Measurements from ENCODE around the gene PSME1.

The PSME1 gene

DNA sequence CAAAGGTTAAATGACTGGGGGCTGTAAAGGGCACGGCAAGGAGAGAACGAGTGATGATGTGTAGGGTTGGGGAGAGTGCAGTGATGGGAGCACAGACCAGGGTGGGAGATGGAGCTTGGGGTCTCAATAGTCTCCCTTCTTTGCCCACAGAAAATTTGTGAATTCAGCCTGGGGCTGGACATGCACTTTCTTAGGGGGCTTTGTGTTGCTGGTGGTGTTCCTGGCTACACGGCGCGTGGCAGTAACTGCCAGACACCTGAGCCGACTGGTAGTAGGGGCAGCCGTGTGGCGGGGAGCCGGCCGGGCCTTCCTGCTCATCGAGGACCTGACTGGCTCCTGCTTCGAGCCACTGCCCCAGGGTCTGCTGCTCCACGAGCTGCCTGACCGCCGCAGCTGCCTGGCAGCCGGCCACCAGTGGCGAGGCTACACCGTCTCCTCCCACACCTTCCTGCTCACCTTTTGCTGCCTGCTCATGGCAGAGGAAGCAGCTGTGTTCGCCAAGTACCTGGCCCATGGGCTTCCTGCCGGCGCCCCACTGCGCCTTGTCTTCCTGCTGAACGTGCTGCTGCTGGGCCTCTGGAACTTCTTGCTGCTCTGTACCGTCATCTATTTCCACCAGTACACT lies 3.8 kb upstream of the PSME1 start:
- Histone ChIP-seq H3K27ac (replicated peaks) (no peak overlapping the region), H3K4me3 (replicated peaks; ENCODE audit: insufficient read depth, low read length) (no peak overlapping the region), H3K27me3 (ENCODE audit: insufficient read depth, poor library complexity, severe bottlenecking) (no peaks in the 10 kb centered on the region)
- TF ChIP-seq, protein P1, sequence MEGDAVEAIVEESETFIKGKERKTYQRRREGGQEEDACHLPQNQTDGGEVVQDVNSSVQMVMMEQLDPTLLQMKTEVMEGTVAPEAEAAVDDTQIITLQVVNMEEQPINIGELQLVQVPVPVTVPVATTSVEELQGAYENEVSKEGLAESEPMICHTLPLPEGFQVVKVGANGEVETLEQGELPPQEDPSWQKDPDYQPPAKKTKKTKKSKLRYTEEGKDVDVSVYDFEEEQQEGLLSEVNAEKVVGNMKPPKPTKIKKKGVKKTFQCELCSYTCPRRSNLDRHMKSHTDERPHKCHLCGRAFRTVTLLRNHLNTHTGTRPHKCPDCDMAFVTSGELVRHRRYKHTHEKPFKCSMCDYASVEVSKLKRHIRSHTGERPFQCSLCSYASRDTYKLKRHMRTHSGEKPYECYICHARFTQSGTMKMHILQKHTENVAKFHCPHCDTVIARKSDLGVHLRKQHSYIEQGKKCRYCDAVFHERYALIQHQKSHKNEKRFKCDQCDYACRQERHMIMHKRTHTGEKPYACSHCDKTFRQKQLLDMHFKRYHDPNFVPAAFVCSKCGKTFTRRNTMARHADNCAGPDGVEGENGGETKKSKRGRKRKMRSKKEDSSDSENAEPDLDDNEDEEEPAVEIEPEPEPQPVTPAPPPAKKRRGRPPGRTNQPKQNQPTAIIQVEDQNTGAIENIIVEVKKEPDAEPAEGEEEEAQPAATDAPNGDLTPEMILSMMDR (IDR thresholded peaks at IDR 0.05; ENCODE audit: insufficient read depth, low read length) = no peak
- TF ChIP-seq SPI1 (IDR thresholded peaks at IDR 0.05; ENCODE audit: borderline replicate concordance, low read depth) = no peak
- no peak for TF ChIP-seq GABPA (IDR thresholded peaks at IDR 0.05; ENCODE audit: low read depth)
- no peak for TF ChIP-seq POLR2AphosphoS5 (IDR thresholded peaks at IDR 0.05; ENCODE audit: low read depth)
- TF ChIP-seq, protein P2, sequence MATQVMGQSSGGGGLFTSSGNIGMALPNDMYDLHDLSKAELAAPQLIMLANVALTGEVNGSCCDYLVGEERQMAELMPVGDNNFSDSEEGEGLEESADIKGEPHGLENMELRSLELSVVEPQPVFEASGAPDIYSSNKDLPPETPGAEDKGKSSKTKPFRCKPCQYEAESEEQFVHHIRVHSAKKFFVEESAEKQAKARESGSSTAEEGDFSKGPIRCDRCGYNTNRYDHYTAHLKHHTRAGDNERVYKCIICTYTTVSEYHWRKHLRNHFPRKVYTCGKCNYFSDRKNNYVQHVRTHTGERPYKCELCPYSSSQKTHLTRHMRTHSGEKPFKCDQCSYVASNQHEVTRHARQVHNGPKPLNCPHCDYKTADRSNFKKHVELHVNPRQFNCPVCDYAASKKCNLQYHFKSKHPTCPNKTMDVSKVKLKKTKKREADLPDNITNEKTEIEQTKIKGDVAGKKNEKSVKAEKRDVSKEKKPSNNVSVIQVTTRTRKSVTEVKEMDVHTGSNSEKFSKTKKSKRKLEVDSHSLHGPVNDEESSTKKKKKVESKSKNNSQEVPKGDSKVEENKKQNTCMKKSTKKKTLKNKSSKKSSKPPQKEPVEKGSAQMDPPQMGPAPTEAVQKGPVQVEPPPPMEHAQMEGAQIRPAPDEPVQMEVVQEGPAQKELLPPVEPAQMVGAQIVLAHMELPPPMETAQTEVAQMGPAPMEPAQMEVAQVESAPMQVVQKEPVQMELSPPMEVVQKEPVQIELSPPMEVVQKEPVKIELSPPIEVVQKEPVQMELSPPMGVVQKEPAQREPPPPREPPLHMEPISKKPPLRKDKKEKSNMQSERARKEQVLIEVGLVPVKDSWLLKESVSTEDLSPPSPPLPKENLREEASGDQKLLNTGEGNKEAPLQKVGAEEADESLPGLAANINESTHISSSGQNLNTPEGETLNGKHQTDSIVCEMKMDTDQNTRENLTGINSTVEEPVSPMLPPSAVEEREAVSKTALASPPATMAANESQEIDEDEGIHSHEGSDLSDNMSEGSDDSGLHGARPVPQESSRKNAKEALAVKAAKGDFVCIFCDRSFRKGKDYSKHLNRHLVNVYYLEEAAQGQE (IDR thresholded peaks at IDR 0.05; ENCODE audit: insufficient replicate concordance, low read depth) = no peak
- no peak for DNase-seq (ENCODE audit: low read depth in 1 of 2, low spot score in 1 of 2)

DNA sequence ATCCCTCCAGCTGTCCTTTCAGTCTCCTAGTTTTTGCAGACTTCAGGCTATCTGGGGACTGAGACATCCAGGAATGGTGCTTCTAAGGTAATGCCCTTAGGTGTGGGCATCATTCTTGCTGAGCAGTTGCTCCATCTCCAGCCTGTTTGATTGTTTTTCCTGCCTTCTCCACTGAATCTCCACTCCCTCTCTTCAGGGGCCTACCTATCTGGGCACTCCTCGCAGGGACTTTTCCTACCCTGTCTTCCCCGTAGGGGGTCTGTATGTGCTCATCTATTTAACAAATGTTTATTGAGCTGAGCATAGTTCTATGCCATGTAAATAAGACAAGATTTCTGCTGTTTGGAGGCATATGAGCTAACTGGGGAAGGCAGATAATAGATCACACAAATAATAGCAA lies 3.0 kb upstream of the PSME1 start:
- TF ChIP-seq POLR2AphosphoS5 (IDR thresholded peaks at IDR 0.05; ENCODE audit: low read depth) (no peak), GABPA (IDR thresholded peaks at IDR 0.05; ENCODE audit: low read depth) (no peak), SPI1 (IDR thresholded peaks at IDR 0.05; ENCODE audit: borderline replicate concordance, low read depth) (no peak)
- TF ChIP-seq, protein P1 (IDR thresholded peaks at IDR 0.05; ENCODE audit: insufficient read depth, low read length) = no peak
- TF ChIP-seq, protein P2 (IDR thresholded peaks at IDR 0.05; ENCODE audit: insufficient replicate concordance, low read depth) = no peak
- no peaks in the 10 kb centered on the region for H3K27me3 ChIP-seq (ENCODE audit: insufficient read depth, poor library complexity, severe bottlenecking)
- no peak overlapping the region for H3K4me3 ChIP-seq (replicated peaks; ENCODE audit: insufficient read depth, low read length)
- DNase-seq (ENCODE audit: low read depth in 1 of 2, low spot score in 1 of 2) = no peak
- H3K27ac ChIP-seq (replicated peaks) = no peak overlapping the region

DNA sequence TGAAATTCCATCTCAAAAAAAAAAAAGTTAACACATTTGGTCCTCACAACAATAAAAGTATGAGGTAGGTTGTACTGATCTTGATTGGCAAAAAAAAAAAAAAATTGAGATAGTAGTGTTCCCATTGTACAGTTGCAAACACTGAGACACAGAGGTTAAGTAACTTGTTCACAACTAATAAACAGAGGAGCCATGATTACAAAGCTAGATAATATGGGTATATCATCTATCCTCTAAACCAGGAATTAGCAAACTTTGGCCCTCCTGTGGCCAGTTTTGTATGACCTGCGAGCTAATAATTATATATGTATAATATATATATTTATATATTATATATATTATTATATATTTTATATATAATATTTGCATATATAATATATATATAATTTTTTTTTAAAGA lies 2.3 kb upstream of the PSME1 start:
- no peaks in the 10 kb centered on the region for H3K27me3 ChIP-seq (ENCODE audit: insufficient read depth, poor library complexity, severe bottlenecking)
- no peak overlapping the region for H3K4me3 ChIP-seq (replicated peaks; ENCODE audit: insufficient read depth, low read length)
- TF ChIP-seq, protein P2 (IDR thresholded peaks at IDR 0.05; ENCODE audit: insufficient replicate concordance, low read depth) = no peak
- TF ChIP-seq, protein P1 (IDR thresholded peaks at IDR 0.05; ENCODE audit: insufficient read depth, low read length) = no peak
- TF ChIP-seq POLR2AphosphoS5 (IDR thresholded peaks at IDR 0.05; ENCODE audit: low read depth) (no peak), GABPA (IDR thresholded peaks at IDR 0.05; ENCODE audit: low read depth) (no peak), SPI1 (IDR thresholded peaks at IDR 0.05; ENCODE audit: borderline replicate concordance, low read depth) (no peak)
- no peak overlapping the region for H3K27ac ChIP-seq (replicated peaks)
- no peak for DNase-seq (ENCODE audit: low read depth in 1 of 2, low spot score in 1 of 2)
